ENCODE measurements around the gene TUBGCP4.

Gene TUBGCP4

GRCh38 chr15:43361313-43361903 is 9.5 kb upstream of the TUBGCP4 start:
- no peak for DNase-seq (ENCODE audit: low read depth)
- H3K4me3 ChIP-seq (ENCODE audit: low read depth, low read length), result no peak overlapping the region
- TF ChIP-seq POLR2A (IDR thresholded peaks at IDR 0.05; ENCODE audit: extremely low read depth, insufficient read length) (no peak), CTCF (IDR thresholded peaks at IDR 0.05; ENCODE audit: low read depth, low read length) (no peak), MYC (IDR thresholded peaks at IDR 0.05; ENCODE audit: low read depth, low read length) (no peak), MAX (IDR thresholded peaks at IDR 0.05; ENCODE audit: low read depth, low read length) (no peak)

GRCh38 chr15:43370310-43370974 is 459 bp upstream of the TUBGCP4 start:
- TF ChIP-seq CTCF (IDR thresholded peaks at IDR 0.05; ENCODE audit: low read depth, low read length) (no peak), MYC (IDR thresholded peaks at IDR 0.05; ENCODE audit: low read depth, low read length) (no peak), POLR2A (IDR thresholded peaks at IDR 0.05; ENCODE audit: extremely low read depth, insufficient read length) (no peak), MAX (IDR thresholded peaks at IDR 0.05; ENCODE audit: low read depth, low read length) (no peak)
- H3K4me3 ChIP-seq (ENCODE audit: low read depth, low read length), result peak overlapping the region; percentile 94
- DNase-seq (ENCODE audit: low read depth), result peak; percentile 51

GRCh38 chr15:43376017-43376705 is 5.3 kb downstream of the TUBGCP4 start:
- DNase-seq (ENCODE audit: low read depth), result peak; percentile 50
- no peak overlapping the region for H3K4me3 ChIP-seq (ENCODE audit: low read depth, low read length)

GRCh38 chr15:43378601-43379000 is 7.7 kb downstream of the TUBGCP4 start:
- no peak for DNase-seq (ENCODE audit: low read depth)
- TF ChIP-seq POLR2A (IDR thresholded peaks at IDR 0.05; ENCODE audit: extremely low read depth, insufficient read length) (no peak), MYC (IDR thresholded peaks at IDR 0.05; ENCODE audit: low read depth, low read length) (no peak), MAX (IDR thresholded peaks at IDR 0.05; ENCODE audit: low read depth, low read length) (no peak), CTCF (IDR thresholded peaks at IDR 0.05; ENCODE audit: low read depth, low read length) (no peak)
- H3K4me3 ChIP-seq (ENCODE audit: low read depth, low read length), result no peak overlapping the region

More at GRCh38 chr15:43376017-43376705, 5.3 kb downstream of the TUBGCP4 start:
- peak; percentile 89 for TF ChIP-seq CTCF (IDR thresholded peaks at IDR 0.05; ENCODE audit: low read depth, low read length)
- no peak for TF ChIP-seq MAX (IDR thresholded peaks at IDR 0.05; ENCODE audit: low read depth, low read length)
- TF ChIP-seq POLR2A (IDR thresholded peaks at IDR 0.05; ENCODE audit: extremely low read depth, insufficient read length), result no peak
- no peak for TF ChIP-seq MYC (IDR thresholded peaks at IDR 0.05; ENCODE audit: low read depth, low read length)

- DNase-seq (ENCODE audit: low read depth), result no peak
- no peak overlapping the region for H3K4me3 ChIP-seq (ENCODE audit: low read depth, low read length)
- TF ChIP-seq POLR2A (IDR thresholded peaks at IDR 0.05; ENCODE audit: extremely low read depth, insufficient read length) (no peak), CTCF (IDR thresholded peaks at IDR 0.05; ENCODE audit: low read depth, low read length) (no peak), MYC (IDR thresholded peaks at IDR 0.05; ENCODE audit: low read depth, low read length) (no peak), MAX (IDR thresholded peaks at IDR 0.05; ENCODE audit: low read depth, low read length) (no peak)
Observed at GRCh38 chr15:43382310-43382709, 11.4 kb downstream of the TUBGCP4 start.

Data from NB4 (cell line).